Measurements from ENCODE around the gene ADSS1. TPM values are rescaled to one million over a fixed set of nuclear protein-coding genes. Genes with fewer than 3 reads are reported as not detected.

The ADSS1 gene
- total and polyA plus RNA-seq, 9 donors: 2.6 to 9.8 (median 4.1) TPM

- WGBS, 3 donors: 77 to 81% (median 78%) methylated on average over 16 of the region's 16 CpGs
- TF ChIP-seq POLR2A (IDR thresholded peaks at IDR 0.05): no peak
- TF ChIP-seq CTCF (IDR thresholded peaks at IDR 0.05): no peak
- no peak for TF ChIP-seq EP300 (IDR thresholded peaks at IDR 0.05)
- H3K27me3 ChIP-seq: no peaks in the 10 kb centered on the region
- intact Hi-C loops (cut with DNase I): no loop called here
- no peak overlapping the region for H3K4me3 ChIP-seq
- H3K4me1 ChIP-seq (ENCODE audit: insufficient read depth): peaks cover under 1% of the 10 kb centered on the region
- no peaks in the 10 kb centered on the region for H3K36me3 ChIP-seq
- no peak for DNase-seq
- no peaks in the 10 kb centered on the region for H3K9me3 ChIP-seq
- no peak overlapping the region for H3K27ac ChIP-seq
These were observed 5.8 kb downstream of the ADSS1 start for GRCh38 chr14:104729835-104730181.

- intact Hi-C loops (cut with DNase I): no loop called here
- Histone ChIP-seq H3K27ac (no peak overlapping the region), H3K4me1 (ENCODE audit: insufficient read depth) (no peaks in the 10 kb centered on the region)
These were observed 6.5 kb downstream of the ADSS1 start for GRCh38 chr14:104730487-104730886.

GRCh38 chr14:104731320-104732294, 7.6 kb downstream of the ADSS1 start:
- H3K27me3 ChIP-seq: no peaks in the 10 kb centered on the region
- H3K4me3 ChIP-seq: no peak overlapping the region
- no peak overlapping the region for H3K27ac ChIP-seq
- no peak for DNase-seq
- H3K9me3 ChIP-seq: no peaks in the 10 kb centered on the region
- no peaks in the 10 kb centered on the region for H3K36me3 ChIP-seq
- intact Hi-C loops (cut with DNase I): no loop called here
- no peaks in the 10 kb centered on the region for H3K4me1 ChIP-seq (ENCODE audit: insufficient read depth)
- TF ChIP-seq CTCF (IDR thresholded peaks at IDR 0.05): no peak
- TF ChIP-seq POLR2A (IDR thresholded peaks at IDR 0.05): no peak
- TF ChIP-seq EP300 (IDR thresholded peaks at IDR 0.05): no peak
- WGBS, 3 donors: 88 to 90% (median 88%) methylated on average over 18 of the region's 18 CpGs

More at GRCh38 chr14:104730487-104730886, 6.5 kb downstream of the ADSS1 start:
- DNase-seq: no peak
- no peak overlapping the region for H3K4me3 ChIP-seq
- no peaks in the 10 kb centered on the region for H3K36me3 ChIP-seq
- H3K27me3 ChIP-seq: no peaks in the 10 kb centered on the region
- no peaks in the 10 kb centered on the region for H3K9me3 ChIP-seq
- WGBS, 3 donors: 68 to 78% (median 72%) methylated on average over 5 of the region's 5 CpGs
- TF ChIP-seq CTCF (IDR thresholded peaks at IDR 0.05) (no peak), EP300 (IDR thresholded peaks at IDR 0.05) (no peak), POLR2A (IDR thresholded peaks at IDR 0.05) (no peak)

GRCh38 chr14:104732355-104732804, 8.4 kb downstream of the ADSS1 start:
- DNase-seq: no peak
- Histone ChIP-seq H3K4me3 (no peak overlapping the region), H3K4me1 (ENCODE audit: insufficient read depth) (no peaks in the 10 kb centered on the region), H3K27ac (no peak overlapping the region), H3K27me3 (no peaks in the 10 kb centered on the region), H3K9me3 (no peaks in the 10 kb centered on the region), H3K36me3 (no peaks in the 10 kb centered on the region)
- intact Hi-C loops (cut with DNase I): no loop called here
- TF ChIP-seq POLR2A (IDR thresholded peaks at IDR 0.05): no peak
- TF ChIP-seq EP300 (IDR thresholded peaks at IDR 0.05): no peak
- TF ChIP-seq CTCF (IDR thresholded peaks at IDR 0.05): no peak
- 82 to 87% (median 86%) methylated on average over 14 of the region's 14 CpGs for WGBS, 3 donors
